ENCODE measurements around the gene NTM.

DNA sequence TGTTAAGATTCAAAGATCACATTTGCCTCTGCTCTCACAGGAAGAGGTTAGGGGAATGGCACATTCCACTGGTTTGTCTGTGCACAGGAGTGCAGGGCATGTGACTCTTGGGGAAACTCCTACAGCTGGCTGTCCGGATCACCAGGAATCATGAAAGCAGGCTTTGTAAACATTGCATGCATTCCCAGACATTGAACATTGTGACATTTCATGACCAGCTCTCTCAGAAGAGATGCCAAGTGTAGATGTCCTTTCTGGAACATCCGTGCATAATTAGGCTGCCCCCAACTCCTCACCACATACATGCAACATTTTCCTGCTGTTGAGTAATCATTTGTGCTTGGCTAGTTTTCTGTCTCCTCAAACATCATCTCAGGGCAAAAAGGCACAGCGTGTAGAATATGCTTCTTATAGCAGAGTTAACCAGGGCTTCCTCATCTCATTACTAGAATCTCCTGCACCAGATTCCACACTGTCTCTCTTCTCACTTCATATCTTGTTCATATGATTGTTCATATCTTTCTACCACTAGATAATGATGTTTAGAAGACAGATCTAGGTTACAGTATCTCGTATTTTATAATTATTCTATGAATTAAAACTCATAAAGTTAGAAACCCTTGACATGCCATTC is 694.7 kb downstream of the NTM start:
- TF ChIP-seq POLR2A (IDR thresholded peaks at IDR 0.05; ENCODE audit: low read depth, low read length) = no peak
- no peak for TF ChIP-seq TAF1 (IDR thresholded peaks at IDR 0.05; ENCODE audit: low read depth, low read length)
- no peak for TF ChIP-seq POLR2AphosphoS5 (IDR thresholded peaks at IDR 0.05; ENCODE audit: low read depth, low read length)
- no peak for TF ChIP-seq SPI1 (IDR thresholded peaks at IDR 0.05; ENCODE audit: low read depth, low read length)
- no peak for TF ChIP-seq PAX5 (IDR thresholded peaks at IDR 0.05; ENCODE audit: insufficient read depth, low read length, severe bottlenecking)

All from GM12891 (cell line).